GM21367 (cell line): ENCODE measurements around the gene SLC22A16.

Experiments used
- ATAC-seq: cut with Tn5 transposase; IDR thresholded peaks from one replicate; pipeline ENCODE4 v1.9.1; 2021; ENCODE audit not compliant: unreplicated experiment

SLC22A16 gene

GRCh38 chr6:110448846-110449540, 27.4 kb downstream of the SLC22A16 start:
- ATAC-seq: no peak

- ATAC-seq: no peak
These were observed 28.7 kb downstream of the SLC22A16 start for GRCh38 chr6:110447761-110448160.

GRCh38 chr6:110446405-110446804, 30.0 kb downstream of the SLC22A16 start:
- no peak for ATAC-seq

- ATAC-seq: no peak
These were observed 36.4 kb downstream of the SLC22A16 start for GRCh38 chr6:110440026-110440425.

- no peak for ATAC-seq
These were observed 37.1 kb downstream of the SLC22A16 start for GRCh38 chr6:110439356-110439755.

- ATAC-seq: no peak
These were observed 41.3 kb downstream of the SLC22A16 start for GRCh38 chr6:110434961-110435602.

GRCh38 chr6:110432285-110432900, 44.0 kb downstream of the SLC22A16 start:
- ATAC-seq: no peak

GRCh38 chr6:110430741-110431140, 45.7 kb downstream of the SLC22A16 start:
- no peak for ATAC-seq

GRCh38 chr6:110430236-110430635, 46.2 kb downstream of the SLC22A16 start:
- no peak for ATAC-seq

- no peak for ATAC-seq
These were observed 48.3 kb downstream of the SLC22A16 start for GRCh38 chr6:110428153-110428552.

- ATAC-seq: no peak
These were observed 50.6 kb downstream of the SLC22A16 start for GRCh38 chr6:110425816-110426215.

GRCh38 chr6:110422444-110422822, 54.0 kb downstream of the SLC22A16 start:
- no peak for ATAC-seq

GRCh38 chr6:110421749-110422443, 54.5 kb downstream of the SLC22A16 start:
- ATAC-seq: no peak

GRCh38 chr6:110419028-110419739, 57.2 kb downstream of the SLC22A16 start:
- ATAC-seq: no peak

- no peak for ATAC-seq
These were observed 57.8 kb downstream of the SLC22A16 start for GRCh38 chr6:110418594-110418993.

GRCh38 chr6:110415086-110415916, 61.1 kb downstream of the SLC22A16 start, which contains the start of gene DDO:
Gene DDO, minus strand, starts transcription at chr6:110415575. Its CDS starts 2,113 bp downstream, at chr6:110413462.
- no peak for ATAC-seq

GRCh38 chr6:110414669-110415068, 61.7 kb downstream of the SLC22A16 start:
- no peak for ATAC-seq

- no peak for ATAC-seq
These were observed 64.1 kb downstream of the SLC22A16 start for GRCh38 chr6:110412360-110412759.

GRCh38 chr6:110410511-110410910, 65.9 kb downstream of the SLC22A16 start:
- ATAC-seq: no peak

GRCh38 chr6:110409794-110410193, 66.6 kb downstream of the SLC22A16 start:
- no peak for ATAC-seq
